ENCODE data around the gene ABTB1.

The ABTB1 gene

DNA sequence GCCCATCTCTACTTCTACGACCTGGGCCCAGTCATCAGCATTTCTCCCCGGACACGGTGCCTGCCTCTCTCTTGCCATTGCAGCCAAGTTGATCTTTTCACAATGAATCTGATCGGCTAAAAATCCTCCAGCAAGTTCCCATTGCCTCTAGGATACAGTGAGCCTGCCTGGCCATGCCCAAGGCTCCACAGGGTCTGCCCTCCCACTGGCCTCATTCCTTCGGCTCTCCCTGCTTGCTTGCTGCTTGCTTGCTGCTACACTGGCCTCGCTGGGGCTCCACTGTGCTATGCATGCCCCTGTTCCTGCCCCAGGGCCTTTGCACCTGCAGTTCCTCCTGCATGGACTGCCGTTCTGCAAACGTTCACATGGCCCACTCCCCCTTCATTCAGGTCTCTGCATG lies 2.0 kb downstream of the ABTB1 start:
- H3K27ac ChIP-seq: no peak overlapping the region

DNA sequence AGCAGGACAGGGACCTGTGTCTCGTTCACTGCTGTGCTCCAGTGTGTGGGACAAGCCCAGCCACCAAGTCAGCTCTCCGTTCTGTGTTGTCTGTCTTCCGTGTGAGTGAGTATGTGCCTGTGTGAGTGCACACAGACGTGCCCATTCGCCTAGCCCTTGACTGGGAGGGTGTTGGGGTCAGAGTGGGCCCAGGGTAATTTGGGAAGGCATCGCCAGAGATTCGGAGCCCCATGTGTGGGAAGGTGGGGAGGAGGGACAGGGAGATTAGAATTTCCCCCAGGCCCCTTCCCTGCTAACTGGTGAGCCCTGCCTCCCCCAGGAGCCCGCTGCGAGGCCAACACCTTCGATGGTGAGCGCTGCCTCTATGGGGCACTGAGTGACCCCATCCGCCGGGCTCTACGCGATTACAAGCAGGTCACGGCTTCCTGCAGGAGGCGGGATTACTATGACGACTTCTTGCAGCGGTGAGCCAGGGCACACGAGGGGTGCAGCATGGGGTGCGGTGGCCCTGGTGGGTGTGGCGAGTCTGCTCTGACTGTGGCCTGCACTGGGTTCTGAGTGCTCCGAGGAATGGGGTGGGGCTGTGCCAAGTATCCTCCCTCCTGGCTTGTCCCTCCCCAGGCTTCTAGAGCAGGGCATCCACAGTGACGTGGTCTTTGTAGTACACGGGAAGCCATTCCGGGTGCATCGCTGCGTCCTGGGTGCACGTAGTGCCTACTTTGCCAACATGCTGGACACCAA lies 3.1 kb downstream of the ABTB1 start:
- TF ChIP-seq CTCF (conservative IDR thresholded peaks at IDR 0.05): no peak
- no peak overlapping the region for H3K27ac ChIP-seq

More for the DNA sequence above, 2.0 kb downstream of the ABTB1 start:
- no peak for TF ChIP-seq CTCF (conservative IDR thresholded peaks at IDR 0.05)

DNA sequence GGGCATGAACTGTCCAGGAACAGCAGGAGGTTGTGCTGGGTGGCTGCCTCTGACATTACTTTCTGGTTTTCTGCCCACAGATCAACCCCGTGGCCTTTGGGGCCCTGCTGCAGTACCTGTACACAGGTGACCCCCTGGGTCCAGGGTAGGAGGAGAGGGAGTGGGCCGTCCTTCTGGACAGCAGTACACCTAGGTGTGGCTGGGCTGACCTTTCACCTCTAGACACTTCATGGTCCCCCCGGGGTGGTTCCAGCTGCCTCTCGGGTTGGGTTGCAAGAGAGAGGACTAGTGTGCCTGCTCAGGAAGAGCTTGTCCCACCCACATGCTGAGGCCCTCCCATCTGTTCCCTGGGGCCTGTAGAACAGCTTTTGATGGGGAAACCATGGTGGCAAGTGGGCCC lies 3.7 kb downstream of the ABTB1 start:
- TF ChIP-seq CTCF (conservative IDR thresholded peaks at IDR 0.05): no peak
- H3K27ac ChIP-seq: no peak overlapping the region

GRCh38 chr3:127676921-127677351 lies 4.2 kb downstream of the ABTB1 start:
- TF ChIP-seq CTCF (conservative IDR thresholded peaks at IDR 0.05): no peak

GRCh38 chr3:127677541-127678314 lies 5.0 kb downstream of the ABTB1 start:
- TF ChIP-seq CTCF (conservative IDR thresholded peaks at IDR 0.05): no peak
- H3K27ac ChIP-seq: no peak overlapping the region

More at GRCh38 chr3:127676921-127677351, 4.2 kb downstream of the ABTB1 start:
- H3K27ac ChIP-seq: no peak overlapping the region

DNA sequence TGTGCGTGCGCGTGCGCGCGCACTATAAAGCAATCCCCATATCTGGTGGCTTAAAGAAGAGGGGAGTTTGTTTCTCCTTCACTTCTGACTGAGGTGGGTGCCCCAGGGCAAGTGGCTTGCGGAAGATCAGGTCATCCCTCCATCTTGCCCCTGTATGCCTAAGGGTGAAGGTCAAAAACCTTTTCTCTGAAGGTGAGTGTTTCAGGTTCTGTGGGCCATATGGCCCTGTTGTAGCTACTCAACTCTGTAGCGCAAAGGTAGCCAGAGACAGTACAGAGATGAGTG lies 5.5 kb downstream of the ABTB1 start:
- no peak for TF ChIP-seq CTCF (conservative IDR thresholded peaks at IDR 0.05)
- H3K27ac ChIP-seq: no peak overlapping the region

- H3K27ac ChIP-seq: no peak overlapping the region
- no peak for TF ChIP-seq CTCF (conservative IDR thresholded peaks at IDR 0.05)
Measured at GRCh38 chr3:127678611-127679533, 6.1 kb downstream of the ABTB1 start.
